Suprapubic skin (tissue), 4 donors: ENCODE results near the gene RRBP1. TPM values are rescaled to one million over a fixed set of nuclear protein-coding genes. Genes with fewer than 3 reads are reported as not detected.

Experiments
- DNase-seq, 2 donors: peaks; one replicate each; pipeline ENCODE4 v3.0.0-alpha.2; 2019; ENCODE audit warnings: low spot score in 2 of 2
- H3K27ac ChIP-seq: fragments of 200-600 bp; sonication (generic); one replicate; pipeline ENCODE4 v1.5.1; 2019
- H3K27me3 ChIP-seq: fragments of 200-600 bp; sonication (generic); one replicate; pipeline ENCODE4 v1.5.1; 2019
- H3K36me3 ChIP-seq: fragments of 200-600 bp; sonication (generic); one replicate; pipeline ENCODE4 v1.5.1; 2019
- H3K4me1 ChIP-seq: fragments of 200-600 bp; sonication (generic); one replicate; pipeline ENCODE4 v1.5.1; 2019
- H3K4me3 ChIP-seq: fragments of 200-600 bp; sonication (generic); one replicate; pipeline ENCODE4 v1.5.1; 2019; ENCODE audit warnings: mild to moderate bottlenecking
- H3K9me3 ChIP-seq: fragments of 200-600 bp; sonication (generic); one replicate; pipeline ENCODE4 v1.5.1; 2019
- EP300 ChIP-seq: sonication (generic); formaldehyde crosslinking; IDR thresholded peaks from one replicate; pipeline ENCODE4 v1.6.1; 2017; ENCODE audit warnings: antibody characterized with exemption
- POLR2A ChIP-seq, 2 donors: fragments of 450-650 bp; IDR thresholded peaks; one replicate each; pipeline ENCODE4 v1.6.1; 2017; ENCODE audit warnings: antibody characterized with exemption in 2 of 2, mild to moderate bottlenecking in 2 of 2, moderate library complexity in 2 of 2
- POLR2AphosphoS5 ChIP-seq, 3 donors: sonication (generic); formaldehyde crosslinking; IDR thresholded peaks; one replicate each; pipeline ENCODE4 v1.6.1; 2017; ENCODE audit warnings: antibody characterized with exemption in 3 of 3
- WGBS: methylation state at CpG from one replicate; pipeline ENCODE4 v1.1.5; 2018; 5-methylcytosine and 5-hydroxymethylcytosine counted together
- total RNA-seq, 4 donors: library from RNA; depleted of rRNA; stranded (reverse); fragments of >200 nt; gene quantifications; one replicate each; pipeline ENCODE4 v1.1.0, GENCODE V29; 2016
- TF ChIP-seq, protein P1 (sequence below), 2 donors: fragments of 200-600 bp in 1 of 2; fragments of 450-650 bp in 1 of 2; sonication (generic) in 1 of 2; IDR thresholded peaks; one replicate each; pipeline ENCODE4 v1.5.1; 2016 to 2019; ENCODE audit warnings: antibody characterized with exemption in 2 of 2, mild to moderate bottlenecking in 1 of 2, moderate library complexity in 1 of 2

Gene RRBP1
- total RNA-seq, 4 donors from 2014 or later: 37.5 to 52.3 (median 41.3) TPM

DNA sequence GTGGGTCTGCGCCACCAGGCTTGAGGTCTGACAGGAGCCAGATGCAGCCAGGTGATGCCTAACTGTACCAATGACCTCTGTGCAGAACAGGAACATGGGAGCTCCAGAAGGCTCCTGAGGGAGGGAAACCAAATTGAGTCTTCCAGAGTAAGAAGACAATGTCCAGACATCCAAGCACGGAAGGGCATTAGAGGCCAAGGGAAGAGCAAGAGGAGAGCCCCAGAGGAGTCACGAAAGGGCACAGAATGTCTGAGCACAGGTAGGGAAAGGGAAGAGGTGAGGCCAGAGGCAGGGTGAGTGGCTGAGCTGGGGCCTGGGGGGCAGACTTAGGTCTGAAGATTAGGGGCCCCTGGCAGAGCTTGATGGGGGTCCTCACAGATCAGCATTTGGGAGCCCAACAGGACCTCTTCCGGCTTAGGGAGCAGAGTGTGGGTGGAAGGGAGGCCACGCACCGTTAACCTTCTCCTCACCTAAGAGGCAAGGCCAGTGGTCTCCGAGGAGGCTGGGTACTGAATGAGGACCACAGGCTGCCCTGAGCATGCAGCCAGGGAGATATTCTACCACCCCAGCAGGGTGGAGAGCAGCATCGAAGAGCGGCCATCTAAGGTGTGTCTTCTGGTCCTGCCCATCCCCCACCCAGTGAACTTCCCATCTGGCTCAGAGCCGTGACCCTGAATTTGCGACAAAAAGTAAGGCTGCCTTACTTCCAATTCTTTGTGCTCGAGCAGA is 41.7 kb downstream of the RRBP1 start:
- DNase-seq: no peak
- H3K27me3 ChIP-seq: no peaks in the 10 kb centered on the region
- TF ChIP-seq, protein P1, sequence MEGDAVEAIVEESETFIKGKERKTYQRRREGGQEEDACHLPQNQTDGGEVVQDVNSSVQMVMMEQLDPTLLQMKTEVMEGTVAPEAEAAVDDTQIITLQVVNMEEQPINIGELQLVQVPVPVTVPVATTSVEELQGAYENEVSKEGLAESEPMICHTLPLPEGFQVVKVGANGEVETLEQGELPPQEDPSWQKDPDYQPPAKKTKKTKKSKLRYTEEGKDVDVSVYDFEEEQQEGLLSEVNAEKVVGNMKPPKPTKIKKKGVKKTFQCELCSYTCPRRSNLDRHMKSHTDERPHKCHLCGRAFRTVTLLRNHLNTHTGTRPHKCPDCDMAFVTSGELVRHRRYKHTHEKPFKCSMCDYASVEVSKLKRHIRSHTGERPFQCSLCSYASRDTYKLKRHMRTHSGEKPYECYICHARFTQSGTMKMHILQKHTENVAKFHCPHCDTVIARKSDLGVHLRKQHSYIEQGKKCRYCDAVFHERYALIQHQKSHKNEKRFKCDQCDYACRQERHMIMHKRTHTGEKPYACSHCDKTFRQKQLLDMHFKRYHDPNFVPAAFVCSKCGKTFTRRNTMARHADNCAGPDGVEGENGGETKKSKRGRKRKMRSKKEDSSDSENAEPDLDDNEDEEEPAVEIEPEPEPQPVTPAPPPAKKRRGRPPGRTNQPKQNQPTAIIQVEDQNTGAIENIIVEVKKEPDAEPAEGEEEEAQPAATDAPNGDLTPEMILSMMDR (IDR thresholded peaks at IDR 0.05): no peak
- TF ChIP-seq POLR2AphosphoS5 (IDR thresholded peaks at IDR 0.05) (no peak), EP300 (no peak), POLR2A (IDR thresholded peaks at IDR 0.05) (no peak)
- H3K4me1 ChIP-seq: peaks cover 22% of the 10 kb centered on the region
- no peak overlapping the region for H3K27ac ChIP-seq
- no peaks in the 10 kb centered on the region for H3K9me3 ChIP-seq
- no peak overlapping the region for H3K4me3 ChIP-seq
- peaks cover 67% of the 10 kb centered on the region for H3K36me3 ChIP-seq
- WGBS: 80% methylated on average over 6 of the region's 12 CpGs

DNA sequence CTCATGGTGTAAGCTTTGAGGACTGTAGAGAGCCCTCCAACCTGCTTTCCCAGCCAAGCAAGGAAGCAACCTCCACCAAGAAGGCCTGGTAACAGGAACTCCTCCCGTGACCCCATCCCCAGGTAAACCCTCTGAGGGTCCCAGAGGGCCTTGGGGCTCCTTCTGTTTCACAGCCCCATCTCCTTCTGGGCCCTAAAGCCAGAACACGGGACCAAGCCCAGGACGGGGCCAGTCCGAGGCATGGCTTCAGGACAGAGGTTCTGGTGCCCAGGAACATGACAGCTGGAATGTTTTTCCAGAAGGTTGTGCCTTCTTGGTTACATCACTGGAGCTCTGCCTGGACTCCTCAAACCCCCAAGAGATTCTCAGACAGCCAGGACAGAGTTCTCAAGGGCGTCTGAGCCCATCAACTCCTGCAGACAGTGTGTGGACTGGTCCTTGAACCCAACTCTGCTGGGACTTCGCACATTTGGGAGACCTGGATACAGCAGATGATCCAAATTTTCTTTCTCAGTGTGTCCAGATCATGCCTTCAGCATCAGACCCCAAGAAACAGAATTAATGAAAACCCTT is 43.1 kb downstream of the RRBP1 start:
- H3K36me3 ChIP-seq: peaks cover 81% of the 10 kb centered on the region
- TF ChIP-seq, protein P1 (IDR thresholded peaks at IDR 0.05): no peak
- no peak for TF ChIP-seq POLR2A (IDR thresholded peaks at IDR 0.05)
- WGBS: 91% methylated on average over 5 of the region's 6 CpGs
- no peak overlapping the region for H3K27ac ChIP-seq
- no peaks in the 10 kb centered on the region for H3K9me3 ChIP-seq
- H3K27me3 ChIP-seq: no peaks in the 10 kb centered on the region
- H3K4me3 ChIP-seq: no peak overlapping the region
- no peak for DNase-seq
- peaks cover 29% of the 10 kb centered on the region for H3K4me1 ChIP-seq

DNA sequence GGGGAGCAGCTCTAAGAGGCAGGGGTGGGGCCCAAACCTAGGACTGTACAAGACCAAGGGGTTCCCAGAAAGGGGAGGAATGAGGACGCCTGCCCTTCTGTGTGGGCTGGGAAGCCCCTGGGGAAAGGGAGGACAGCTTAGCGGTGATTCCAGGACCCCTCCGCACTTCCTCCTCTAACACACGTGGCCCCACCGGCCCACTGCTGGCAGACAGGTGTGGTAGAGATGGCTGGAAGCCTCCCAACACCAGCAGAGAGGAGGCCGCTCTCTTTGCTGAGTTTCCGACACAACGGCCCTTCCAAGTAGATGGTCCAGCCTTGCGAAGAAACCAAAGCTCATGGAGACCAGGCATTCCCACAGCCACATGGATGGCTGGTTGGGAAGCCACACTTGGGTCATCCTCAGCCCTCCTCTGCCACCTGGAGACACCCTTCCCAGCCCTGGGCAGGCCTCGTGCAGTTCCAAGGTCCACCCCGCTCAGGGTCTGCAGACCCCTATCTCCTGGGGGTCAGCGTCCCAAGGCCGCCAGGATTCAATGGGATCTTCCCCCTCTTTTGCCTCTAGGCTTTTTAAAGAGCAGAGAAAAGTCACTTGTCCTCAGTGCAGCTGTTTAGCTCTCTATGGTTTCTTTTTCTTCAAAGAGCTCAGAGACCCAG is 43.9 kb downstream of the RRBP1 start:
- TF ChIP-seq POLR2AphosphoS5 (IDR thresholded peaks at IDR 0.05): no peak
- no peak for TF ChIP-seq POLR2A (IDR thresholded peaks at IDR 0.05)
- no peak for TF ChIP-seq EP300
- TF ChIP-seq, protein P1 (IDR thresholded peaks at IDR 0.05): no peak
- no peak overlapping the region for H3K27ac ChIP-seq
- H3K4me1 ChIP-seq: peaks cover 29% of the 10 kb centered on the region
- peaks cover 89% of the 10 kb centered on the region for H3K36me3 ChIP-seq
- WGBS: 83% methylated on average over 12 of the region's 13 CpGs
- DNase-seq: no peak
- no peaks in the 10 kb centered on the region for H3K9me3 ChIP-seq
- H3K27me3 ChIP-seq: no peaks in the 10 kb centered on the region
- H3K4me3 ChIP-seq: no peak overlapping the region

DNA sequence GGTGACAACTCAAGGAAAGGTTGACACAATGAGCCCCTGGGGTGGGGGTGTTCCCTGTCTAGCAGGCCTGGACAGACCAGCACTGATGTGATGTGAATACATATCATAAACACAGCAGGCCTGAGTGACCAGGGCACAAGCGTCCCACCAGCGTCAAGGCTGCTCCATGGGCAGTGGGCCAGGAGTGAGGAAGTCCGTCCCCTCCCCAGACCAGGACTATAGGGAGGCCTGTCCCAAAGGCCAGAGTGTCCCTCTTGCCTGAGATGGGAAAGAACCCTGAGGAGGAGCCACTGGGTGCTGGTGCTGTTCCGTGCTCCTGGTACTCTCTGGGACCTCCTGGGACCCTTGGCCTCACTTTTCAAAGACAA is 44.6 kb downstream of the RRBP1 start:
- H3K36me3 ChIP-seq: peaks cover 89% of the 10 kb centered on the region
- DNase-seq: no peak
- H3K27ac ChIP-seq: no peak overlapping the region
- 73% methylated on average over 3 of the region's 4 CpGs for WGBS
- no peaks in the 10 kb centered on the region for H3K27me3 ChIP-seq
- no peaks in the 10 kb centered on the region for H3K9me3 ChIP-seq
- H3K4me1 ChIP-seq: peaks cover 29% of the 10 kb centered on the region
- H3K4me3 ChIP-seq: no peak overlapping the region
- no peak for TF ChIP-seq EP300
- TF ChIP-seq POLR2AphosphoS5 (IDR thresholded peaks at IDR 0.05): no peak
- TF ChIP-seq, protein P1 (IDR thresholded peaks at IDR 0.05): no peak
- TF ChIP-seq POLR2A (IDR thresholded peaks at IDR 0.05): no peak
